Hematopoietic multipotent progenitor cell (in vitro differentiated cells): ENCODE data around the gene IGHMBP2. TPM values are rescaled to one million over a fixed set of nuclear protein-coding genes. Genes with fewer than 3 reads are reported as not detected.
"Not testable (repeated sequence)": the region's sequence is repeated elsewhere in the genome, so short reads cannot be mapped to it uniquely, and the experiment has no call there.

ENCODE experiments used
- DNase-seq, 3 donors: peaks; one replicate each; pipeline ENCODE4 v3.0.0-alpha.2; 2011 to 2015; ENCODE audit warnings: low read depth in 2 of 3, low spot score in 2 of 3
- total RNA-seq: library from RNA; depleted of rRNA; stranded (reverse); fragments of >200 nt; gene quantifications from one replicate; pipeline ENCODE4 v1.2.3, GENCODE V29; 2012

IGHMBP2 gene
- 12.4 TPM for total RNA-seq

DNA sequence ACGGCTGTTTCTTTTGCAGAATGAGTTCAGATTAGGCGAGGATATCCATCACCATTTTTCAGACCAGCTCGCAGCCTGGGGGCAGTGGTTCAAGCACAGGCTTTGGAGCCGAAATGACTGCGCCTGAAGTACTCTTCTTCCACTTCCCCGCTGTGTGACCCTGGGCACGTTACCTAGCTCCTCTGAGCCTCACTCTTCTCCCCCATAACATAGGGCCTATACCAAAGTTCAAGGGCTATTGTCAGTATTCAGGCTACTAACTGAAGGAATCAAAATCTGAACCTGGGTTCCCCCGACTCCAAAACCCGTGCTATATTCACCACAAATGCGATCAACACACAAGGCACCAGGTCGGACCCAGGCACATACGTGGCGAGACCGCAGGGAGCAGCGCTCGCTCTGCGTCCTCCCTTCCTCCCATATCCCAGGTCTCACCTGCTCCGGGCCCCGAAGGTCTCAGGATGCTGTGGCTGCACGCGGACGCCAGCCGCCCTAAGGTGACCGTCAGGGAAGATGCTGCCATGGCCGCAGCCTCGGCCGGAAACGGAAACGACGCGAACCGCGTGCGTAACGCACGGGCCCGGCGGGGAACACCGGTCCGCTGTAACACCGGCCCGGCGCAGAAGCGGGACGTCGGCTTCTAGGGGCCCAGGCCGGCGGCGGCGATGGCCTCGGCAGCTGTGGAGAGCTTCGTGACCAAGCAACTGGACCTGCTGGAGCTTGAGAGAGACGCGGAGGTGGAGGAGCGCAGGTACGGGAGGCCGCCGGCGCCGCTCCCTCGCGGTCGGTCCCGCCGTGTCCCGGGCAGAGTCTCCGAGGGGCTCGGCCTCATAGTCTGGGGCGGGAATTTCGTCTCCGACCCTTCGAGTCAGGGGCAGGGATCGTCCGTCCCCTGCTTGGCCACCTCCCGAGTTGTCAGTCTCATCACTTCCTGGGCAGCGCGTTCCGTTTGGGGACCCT lies at the start of gene IGHMBP2, which contains the start of gene MRPL21:
TSS of gene IGHMBP2 (plus strand) at position 604 of the 960 bp plus-strand sequence. CDS start at position 666, 62 bp downstream.
TSS of gene MRPL21 (minus strand) at position 545 of the 960 bp plus-strand sequence. CDS start at position 523, 22 bp downstream.
- peak; percentile 80 to 86 (median 81) for DNase-seq

DNA sequence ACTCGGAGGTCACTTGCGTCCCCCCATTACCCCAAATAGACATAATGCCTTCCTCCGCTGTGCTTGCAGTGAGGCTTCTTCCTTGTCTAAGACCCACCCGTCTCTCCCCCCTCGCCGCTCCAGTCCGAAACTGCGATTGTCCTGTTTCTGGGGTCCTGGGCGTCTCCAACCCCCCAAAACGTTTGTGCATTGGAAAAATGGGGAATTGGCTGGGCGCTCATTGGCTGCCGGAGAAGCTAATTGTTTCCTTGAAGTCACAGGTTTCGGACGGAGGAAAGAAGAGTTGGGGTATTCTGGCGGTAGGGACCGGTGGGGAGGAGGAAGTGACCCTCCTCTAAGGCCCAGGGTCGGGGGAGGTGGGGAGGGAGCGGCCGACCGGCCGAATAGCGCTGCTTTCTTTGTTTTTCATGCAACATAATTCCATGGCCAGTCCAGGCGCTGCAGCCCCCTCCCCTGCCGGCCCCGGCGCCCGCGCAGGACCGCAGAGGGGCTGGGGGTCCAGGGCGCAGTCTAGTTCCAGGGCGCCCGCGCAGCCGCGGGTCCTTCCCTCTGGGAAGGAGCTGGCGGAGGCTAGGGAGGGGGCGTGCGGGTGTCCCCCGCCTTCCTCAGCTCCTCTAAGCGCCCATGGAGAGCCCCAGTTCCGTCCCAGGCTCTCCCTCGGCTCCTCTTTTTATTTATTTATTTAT lies 49.3 kb upstream of the IGHMBP2 start:
- DNase-seq, result no peak

DNA sequence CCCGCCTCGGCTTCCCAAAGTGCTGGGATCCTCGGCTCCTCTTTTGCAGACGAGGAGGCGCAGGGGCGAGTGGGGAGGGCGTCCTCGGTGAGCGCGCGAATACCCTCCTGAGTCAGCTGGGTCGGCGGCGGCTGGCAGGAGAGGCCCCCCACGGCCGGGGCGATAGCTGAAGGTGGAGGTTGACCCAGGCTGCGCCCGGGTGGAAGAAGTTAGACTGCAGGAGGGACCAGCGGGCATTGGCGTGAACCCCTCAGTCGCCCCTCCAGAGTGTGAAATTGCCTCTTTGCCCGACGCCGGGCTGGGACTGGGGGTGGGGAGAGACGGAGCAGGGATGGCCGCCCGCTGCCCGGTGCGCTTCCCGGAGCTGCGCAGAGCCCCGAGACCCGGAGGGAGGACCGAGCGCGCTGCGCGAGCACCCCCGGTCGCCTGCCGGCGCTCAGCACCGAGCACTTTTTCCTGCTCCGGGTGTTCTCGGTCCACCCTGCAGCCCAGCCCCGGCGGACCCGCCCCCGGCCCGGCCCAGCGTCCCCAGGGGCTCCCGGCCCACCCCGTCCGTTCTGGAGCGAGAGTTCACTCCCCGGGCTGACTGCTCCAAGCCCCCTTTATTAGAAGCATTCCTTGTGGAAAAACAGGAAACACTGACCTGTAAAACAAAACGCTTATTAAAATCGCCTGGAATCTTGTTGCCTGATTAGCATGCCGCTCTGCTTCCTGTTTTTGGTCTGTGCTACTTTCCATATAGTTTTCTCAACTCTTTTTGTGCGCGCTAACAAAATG lies 48.3 kb upstream of the IGHMBP2 start:
- peak in 1 of 3 donors; percentile 64 for DNase-seq

DNA sequence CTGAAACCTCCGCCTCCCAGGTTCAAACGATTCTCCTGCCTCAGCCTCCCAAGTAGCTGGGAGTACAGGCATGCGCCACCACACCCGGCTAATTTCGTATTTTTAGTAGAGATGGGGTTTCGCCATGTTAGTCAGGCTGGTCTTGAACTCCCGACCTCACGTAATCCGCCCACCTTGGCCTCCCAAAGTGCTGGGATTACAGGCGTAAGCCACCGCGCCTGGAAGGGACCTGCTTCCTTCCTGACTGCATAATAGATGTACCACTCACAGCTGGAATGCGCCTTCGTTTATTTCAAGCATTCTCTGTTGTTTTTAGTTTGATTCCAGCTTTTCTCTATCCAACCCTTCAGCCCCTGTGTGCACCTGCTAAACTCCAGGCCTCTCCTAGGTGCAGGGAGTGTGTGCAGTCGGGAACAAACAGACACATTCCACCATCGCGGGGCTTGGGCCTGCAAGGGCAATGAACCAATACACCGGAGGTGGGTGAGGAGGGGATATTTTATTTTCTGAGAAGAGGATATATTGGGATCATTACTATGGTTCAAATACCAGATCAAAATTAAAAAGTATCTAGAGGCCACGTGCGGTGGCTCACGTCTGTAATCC lies 47.2 kb upstream of the IGHMBP2 start:
- DNase-seq, result not testable (repeated sequence)

DNA sequence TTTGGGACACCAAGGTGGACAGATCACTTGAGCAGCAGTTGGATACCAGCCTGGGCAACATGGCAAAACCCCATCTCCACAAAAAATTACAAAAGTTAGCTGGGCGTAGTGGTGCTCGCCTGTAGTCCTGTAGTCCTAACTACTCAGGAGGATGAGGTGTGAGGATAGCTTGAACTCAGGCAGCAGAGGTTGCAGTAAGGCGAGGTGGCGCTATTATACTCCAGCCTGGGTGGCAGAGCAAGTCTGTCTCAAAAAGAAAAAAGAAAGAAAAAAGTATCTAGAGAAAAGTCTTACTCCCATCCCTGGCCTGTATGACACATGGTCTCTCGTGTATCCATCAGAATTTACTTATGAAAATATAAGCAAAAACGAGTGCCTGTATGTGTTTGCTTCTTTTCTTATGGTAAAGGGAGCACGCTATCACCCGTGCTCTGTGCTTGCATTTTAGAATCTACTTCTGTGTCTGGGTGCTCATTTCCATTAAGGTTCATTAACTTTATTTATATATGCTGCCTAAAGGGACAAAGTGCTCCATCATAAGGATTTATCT lies 46.6 kb upstream of the IGHMBP2 start:
- DNase-seq, result no peak

DNA sequence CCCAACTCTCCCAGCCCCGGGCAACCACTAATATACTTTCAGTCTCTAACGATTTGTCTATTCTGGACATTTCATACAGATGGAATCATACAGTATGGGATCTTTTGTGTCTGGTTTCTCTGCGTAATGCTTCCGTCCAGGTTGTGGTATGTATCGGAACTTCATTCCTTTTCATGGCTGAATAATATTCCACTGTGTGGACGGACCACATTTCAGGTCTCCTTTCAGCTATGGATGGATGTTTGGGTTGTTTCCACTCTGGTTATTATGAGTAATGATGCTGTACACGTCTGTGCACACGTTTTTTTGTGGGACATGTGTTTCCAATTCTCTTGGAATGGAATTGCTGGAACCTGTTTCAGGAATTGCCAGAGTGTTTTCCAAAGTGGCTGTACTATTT lies 44.6 kb upstream of the IGHMBP2 start:
- DNase-seq, result no peak

DNA sequence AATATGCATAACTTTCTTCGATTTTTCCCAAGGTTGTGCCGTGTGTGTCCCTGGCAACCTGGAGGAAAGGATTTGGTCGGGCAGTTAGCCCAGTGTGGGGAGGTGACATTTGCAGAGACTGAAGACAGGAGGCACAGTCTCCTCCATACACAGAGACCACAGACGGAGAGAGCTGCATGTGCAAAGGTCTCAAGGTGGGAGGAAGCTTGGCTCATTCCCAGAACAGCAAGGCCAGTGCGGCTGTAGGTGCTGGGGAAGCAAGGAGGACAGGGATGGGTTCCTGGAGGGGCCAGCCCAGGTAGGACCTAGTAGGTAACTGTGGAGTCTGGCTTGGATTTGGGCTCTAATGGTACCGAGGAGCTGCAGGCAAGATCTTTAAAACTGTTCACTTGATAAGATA lies 41.3 kb upstream of the IGHMBP2 start:
- no peak for DNase-seq

DNA sequence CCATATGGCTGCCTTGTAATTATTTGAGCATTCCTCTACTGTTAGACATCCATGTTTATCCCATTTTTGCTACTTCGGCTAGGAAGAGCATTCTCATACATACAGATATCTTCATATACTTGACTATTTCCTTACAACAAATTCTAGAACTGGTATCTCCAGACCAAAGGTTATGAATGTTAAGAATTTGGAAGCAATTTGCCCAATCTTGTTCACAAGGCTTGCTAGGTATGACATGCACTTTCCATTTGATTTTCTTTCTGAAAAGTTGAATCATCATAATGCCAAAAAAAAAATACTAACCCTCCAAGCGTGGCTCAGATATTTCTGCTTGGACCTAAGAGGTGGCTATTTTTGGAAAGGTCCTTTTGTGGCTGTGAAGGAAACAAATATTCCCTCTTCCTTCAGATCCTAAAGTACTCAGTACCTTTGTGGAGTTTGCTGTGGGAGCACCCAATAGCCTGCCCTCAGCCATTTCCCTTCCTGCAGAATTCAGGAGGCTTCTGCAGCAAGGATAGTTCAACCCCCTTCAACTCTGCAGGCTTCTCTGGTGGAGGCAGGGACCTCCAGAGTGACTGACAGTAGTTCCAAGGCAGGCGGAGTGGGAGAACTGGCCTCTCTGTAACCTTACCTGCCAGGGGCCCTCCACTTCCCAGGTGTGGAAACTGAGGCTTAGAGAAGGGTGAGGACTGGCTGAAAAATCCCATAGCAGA lies 40.0 kb upstream of the IGHMBP2 start:
- no peak for DNase-seq

DNA sequence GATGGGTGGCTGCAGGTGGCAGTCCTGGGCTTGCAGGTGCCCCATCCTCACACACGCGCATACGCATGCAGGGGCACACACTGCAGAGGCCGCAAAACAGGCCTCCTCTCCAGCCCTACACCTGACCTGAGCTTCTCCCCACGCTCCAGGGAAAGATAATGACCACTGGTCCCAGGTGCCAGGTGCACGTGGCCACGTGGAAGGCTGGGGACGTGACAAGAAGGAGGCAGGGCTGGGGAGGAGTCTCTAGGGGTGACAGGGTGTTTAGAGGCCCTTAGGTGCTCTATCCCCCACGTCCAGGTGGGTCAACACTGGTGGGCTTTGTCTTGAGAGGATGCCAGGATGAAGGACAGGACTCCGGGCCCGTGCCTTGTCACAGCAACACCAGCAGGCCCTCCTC lies 38.5 kb upstream of the IGHMBP2 start:
- no peak for DNase-seq

DNA sequence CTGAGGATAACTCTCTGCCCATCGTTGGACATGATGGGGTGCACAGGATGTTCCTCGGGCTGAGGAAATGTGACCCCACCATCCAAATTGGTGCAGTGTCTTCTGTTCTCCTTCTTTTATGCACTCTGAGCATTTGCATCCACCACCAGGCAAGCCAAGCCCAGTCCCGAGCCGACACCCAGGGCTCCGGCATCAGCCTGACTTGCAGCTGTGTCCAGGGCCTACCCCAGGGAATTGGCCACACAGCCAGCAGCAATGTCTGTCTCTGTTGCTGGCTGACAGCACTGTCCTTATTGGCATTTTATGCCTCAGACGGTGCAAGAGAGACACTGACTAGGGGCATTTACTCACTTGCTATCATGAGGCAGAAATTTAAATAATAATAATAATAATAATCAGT lies 36.6 kb upstream of the IGHMBP2 start:
- no peak for DNase-seq

DNA sequence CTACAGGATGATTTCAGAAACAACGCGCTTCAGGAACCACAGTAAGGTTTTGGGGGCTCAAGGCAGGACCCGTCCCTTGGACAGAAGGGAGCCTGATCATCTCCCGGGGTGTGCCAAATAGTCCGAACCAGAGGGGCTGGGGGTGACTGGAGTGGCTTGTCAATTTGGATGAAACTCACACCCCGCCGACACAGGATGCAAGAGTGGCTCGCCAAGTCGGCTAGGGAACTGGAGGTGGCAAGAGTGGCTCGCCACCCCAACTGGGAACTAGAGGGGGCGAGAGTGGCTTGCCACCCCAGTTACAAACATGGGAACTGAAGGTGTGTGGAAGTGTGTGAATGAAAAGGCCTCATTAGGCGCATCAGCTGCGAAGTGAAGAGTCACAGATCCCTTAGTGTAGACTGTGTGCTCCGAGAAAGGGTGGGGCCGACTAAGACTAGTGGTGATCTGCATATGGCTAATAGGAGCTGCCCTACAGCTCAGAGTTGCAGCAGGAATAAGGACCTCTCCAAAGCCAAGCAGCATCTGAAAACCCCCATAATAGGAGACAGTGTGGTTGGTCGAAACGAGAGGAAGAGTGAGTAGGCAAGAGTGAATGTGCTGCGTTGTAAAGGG lies 35.4 kb upstream of the IGHMBP2 start:
- DNase-seq, result no peak

DNA sequence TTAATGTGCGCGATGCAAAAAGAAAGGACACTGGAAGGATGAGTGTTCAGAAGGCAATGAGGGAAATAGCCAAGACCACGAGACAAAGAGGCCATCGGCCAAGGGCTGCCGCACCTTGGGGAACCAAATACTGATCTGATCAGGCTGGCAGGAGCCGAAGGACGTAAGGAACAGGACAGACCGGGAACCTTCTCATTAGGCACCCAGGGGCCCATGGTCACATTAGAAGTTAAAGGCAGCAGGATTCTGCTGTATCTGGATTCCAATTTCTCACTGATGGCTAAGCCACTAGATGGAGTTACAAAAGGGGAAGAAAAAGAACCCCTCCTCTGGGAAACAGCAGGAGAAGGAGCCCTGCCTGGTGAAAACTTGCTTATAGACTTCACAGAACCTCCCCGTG lies 33.2 kb upstream of the IGHMBP2 start:
- peak in 1 of 3 donors; percentile 7 for DNase-seq

DNA sequence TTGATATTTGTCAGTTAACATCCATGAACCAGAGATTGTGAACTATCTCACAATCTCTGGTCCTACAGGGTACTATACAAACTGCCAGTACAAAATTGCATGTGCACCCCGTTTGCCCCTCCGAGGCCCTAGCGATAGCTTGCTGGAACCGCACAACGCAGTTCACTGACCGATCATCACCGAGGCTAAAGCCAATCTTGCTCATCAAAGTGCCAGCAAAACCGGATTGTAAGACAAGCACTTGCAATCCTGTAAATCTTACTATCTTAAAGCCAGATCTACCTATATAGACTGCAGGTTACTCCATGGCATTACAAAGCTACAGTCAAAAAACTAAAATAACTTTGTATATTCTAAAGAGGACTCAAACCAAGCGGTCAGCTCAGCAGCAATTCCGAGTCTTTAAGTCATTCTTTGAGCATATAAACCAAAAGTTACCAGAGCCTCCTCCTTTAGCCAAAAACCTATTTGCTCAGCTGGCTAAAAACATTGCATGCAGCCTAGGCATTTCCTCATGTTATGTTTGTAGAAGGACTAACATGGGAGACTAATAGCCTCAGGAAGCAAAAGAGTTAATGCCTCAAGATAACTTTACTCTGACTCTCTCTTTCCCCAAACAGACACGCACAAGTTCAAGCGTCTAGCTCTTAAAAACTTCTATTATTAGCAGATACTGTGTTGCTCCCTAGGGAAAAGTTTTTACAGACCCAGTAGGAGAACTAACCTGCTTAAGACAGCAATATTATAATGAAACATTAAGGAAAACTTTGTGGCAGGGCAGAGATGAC lies 31.3 kb upstream of the IGHMBP2 start:
- DNase-seq, result no peak

DNA sequence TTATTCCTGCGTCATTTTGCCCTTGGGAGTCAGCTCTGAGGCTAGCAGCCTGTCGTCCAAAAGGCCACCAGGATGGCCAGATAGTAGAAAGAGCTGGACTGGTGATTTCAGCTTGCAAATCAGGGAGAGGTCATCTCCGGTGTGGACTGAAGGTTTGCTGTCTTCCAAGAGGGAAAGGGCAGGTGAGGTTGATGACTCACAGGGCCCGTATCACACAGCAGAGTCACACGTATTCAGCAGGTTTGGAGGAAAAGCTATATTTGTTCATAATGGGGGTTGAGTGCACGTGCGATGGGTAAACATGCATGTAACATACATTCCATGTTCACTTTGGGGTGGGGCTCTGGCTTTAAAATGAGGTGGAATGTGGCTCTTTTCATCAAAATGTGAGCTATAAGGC lies 25.7 kb upstream of the IGHMBP2 start:
- DNase-seq, result no peak

DNA sequence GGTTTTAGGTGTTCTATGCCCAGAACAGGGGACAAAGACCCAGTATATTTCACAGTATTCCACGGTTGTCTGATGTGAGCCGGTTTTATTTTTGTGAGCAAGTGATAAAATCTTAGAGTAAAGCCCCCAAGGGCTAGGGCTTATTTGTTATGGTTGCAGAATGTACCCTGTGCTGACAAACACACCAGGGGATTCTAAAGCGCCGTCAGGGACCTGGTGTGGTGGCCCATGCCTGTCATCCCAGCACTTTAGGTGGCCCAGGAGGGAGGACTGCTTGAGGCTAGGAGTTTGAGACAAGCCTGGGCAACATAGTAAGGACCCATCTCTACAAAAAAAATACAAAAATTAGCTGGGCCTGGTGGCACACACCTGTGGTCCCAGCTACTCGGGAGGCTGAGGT lies 22.8 kb upstream of the IGHMBP2 start:
- no peak for DNase-seq

DNA sequence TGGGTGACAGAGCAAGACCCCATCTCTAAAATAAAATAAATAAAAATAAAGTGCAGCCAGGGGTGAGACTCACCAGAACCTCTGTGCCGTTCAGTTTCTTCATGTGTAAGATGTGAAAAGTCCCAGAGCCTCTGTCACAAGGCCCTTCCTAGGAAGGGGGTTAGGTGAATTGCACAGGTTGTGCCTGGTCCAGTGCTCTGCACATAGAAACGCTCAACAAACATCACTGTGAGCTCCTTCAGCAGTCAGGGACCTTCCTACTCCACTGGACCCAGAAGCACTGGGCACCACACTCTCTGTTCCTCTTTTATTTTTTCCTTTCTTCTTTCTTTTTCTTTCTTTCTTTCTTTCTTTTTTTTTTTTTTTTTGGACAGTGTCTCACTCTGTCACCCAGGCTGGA lies 22.4 kb upstream of the IGHMBP2 start:
- DNase-seq, result no peak

DNA sequence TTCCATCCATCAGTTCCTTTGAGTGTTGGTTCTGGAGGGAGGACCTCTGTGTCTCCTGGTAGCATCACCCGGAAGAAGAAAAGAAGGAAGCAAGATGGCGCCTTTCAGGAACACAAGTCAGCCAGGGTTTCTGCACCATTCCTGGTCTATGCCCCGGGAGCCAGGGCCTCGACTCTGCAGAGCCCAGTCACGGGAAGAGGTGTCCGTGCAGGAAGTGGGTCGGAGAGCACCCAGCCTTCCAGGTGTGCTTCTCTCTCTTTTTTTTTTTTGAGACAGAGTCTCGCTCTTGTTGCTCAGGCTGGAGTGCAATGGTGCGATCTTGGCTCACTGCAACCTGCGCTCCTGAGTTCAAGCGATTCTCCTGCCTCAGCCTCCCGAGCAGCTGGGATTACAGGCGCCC lies 21.3 kb upstream of the IGHMBP2 start:
- DNase-seq, result no peak

DNA sequence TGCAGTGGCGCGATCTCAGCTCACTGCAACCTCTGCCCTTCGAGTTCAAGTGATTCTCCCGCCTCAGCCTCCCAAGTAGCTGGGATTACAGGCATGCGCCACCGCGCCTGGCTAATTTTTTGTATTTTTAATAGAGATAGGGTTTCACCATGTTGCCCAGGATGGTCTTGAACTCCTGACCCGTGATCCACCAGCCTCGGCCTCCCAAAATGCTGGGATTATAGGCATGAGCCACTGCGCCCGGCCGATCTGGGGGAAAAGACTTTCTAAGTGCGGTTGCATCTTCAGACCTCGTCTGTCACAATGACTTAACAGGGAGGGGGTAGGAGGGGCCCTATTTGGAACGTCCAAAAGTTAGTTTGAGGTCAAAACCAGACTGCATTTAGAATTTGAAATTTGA lies 18.9 kb upstream of the IGHMBP2 start:
- not testable (repeated sequence) for DNase-seq
